NK-92 treated with Interleukin-12 subunit alpha and Interleukin-12 subunit beta, amount 100 ng/mL, for 24 hours (cell line): ENCODE results near the gene PHC3.
"Not testable (repeated sequence)": the region's sequence is repeated elsewhere in the genome, so short reads cannot be mapped to it uniquely, and the experiment has no call there.

Experiments used
- DNase-seq: peaks from one replicate; lab custom pipeline; 2025; lab: John Stamatoyannopoulos, UW

PHC3 gene

GRCh38 chr3:170130532-170130931 lies 51.0 kb downstream of the PHC3 start:
- no peak for DNase-seq

GRCh38 chr3:170128977-170129431 lies 52.5 kb downstream of the PHC3 start:
- DNase-seq, result no peak

- no peak for DNase-seq
Observed at GRCh38 chr3:170128259-170128976, 53.1 kb downstream of the PHC3 start.

- no peak for DNase-seq
Observed at GRCh38 chr3:170117134-170117533, 64.4 kb downstream of the PHC3 start.

GRCh38 chr3:170114165-170114564 lies 67.4 kb downstream of the PHC3 start:
- DNase-seq, result not testable (repeated sequence)

- DNase-seq, result no peak
Observed at GRCh38 chr3:170111147-170111771, 70.3 kb downstream of the PHC3 start.

GRCh38 chr3:170109579-170110293 lies 71.8 kb downstream of the PHC3 start:
- no peak for DNase-seq

- DNase-seq, result no peak
Observed at GRCh38 chr3:170108955-170109354, 72.6 kb downstream of the PHC3 start.

- DNase-seq, result no peak
Observed at GRCh38 chr3:170107941-170108340, 73.6 kb downstream of the PHC3 start.

GRCh38 chr3:170102431-170102830 lies 79.1 kb downstream of the PHC3 start:
- DNase-seq, result no peak

- no peak for DNase-seq
Observed at GRCh38 chr3:170100944-170101343, 80.6 kb downstream of the PHC3 start.

- DNase-seq, result no peak
Observed at GRCh38 chr3:170098753-170099152, 82.8 kb downstream of the PHC3 start.

- DNase-seq, result no peak
Observed at GRCh38 chr3:170096342-170096741, 85.2 kb downstream of the PHC3 start.

GRCh38 chr3:170095771-170096170 lies 85.8 kb downstream of the PHC3 start:
- no peak for DNase-seq

GRCh38 chr3:170092907-170093306 lies 88.6 kb downstream of the PHC3 start:
- DNase-seq, result no peak

GRCh38 chr3:170090601-170090981 lies 90.9 kb downstream of the PHC3 start:
- no peak for DNase-seq

GRCh38 chr3:170089862-170090600 lies 91.5 kb downstream of the PHC3 start:
- DNase-seq, result no peak

GRCh38 chr3:170085396-170085795 lies 96.1 kb downstream of the PHC3 start:
- DNase-seq, result no peak

- no peak for DNase-seq
Observed at GRCh38 chr3:170083343-170083742, 98.2 kb downstream of the PHC3 start.

GRCh38 chr3:170081079-170081741 lies 100.3 kb downstream of the PHC3 start:
- DNase-seq, result no peak

- DNase-seq, result no peak
Observed at GRCh38 chr3:170080605-170081004, 100.9 kb downstream of the PHC3 start.
